MG63 (cell line): ENCODE data around the gene MAPK11. TPM values are rescaled to one million over a fixed set of nuclear protein-coding genes. Genes with fewer than 3 reads are reported as not detected.

Experiments
- DNase-seq: peaks from one replicate; pipeline ENCODE4 v3.0.0-alpha.2; 2020
- H3K27me3 ChIP-seq: fragments of 250-450 bp; sonication (Bioruptor Pico); 2 replicates; pipeline ENCODE4 v1.5.1; 2020; ENCODE audit warnings: mild to moderate bottlenecking, moderate library complexity
- H3K36me3 ChIP-seq: fragments of 250-450 bp; sonication (Bioruptor Pico); 2 replicates; pipeline ENCODE4 v1.5.1; 2020; ENCODE audit warnings: mild to moderate bottlenecking, moderate library complexity
- H3K4me3 ChIP-seq: fragments of 250-450 bp; sonication (Bioruptor Pico); 2 replicates; pipeline ENCODE4 v1.5.1; 2020; ENCODE audit warnings: mild to moderate bottlenecking, moderate library complexity
- H3K9me3 ChIP-seq: fragments of 250-450 bp; sonication (Bioruptor Pico); 2 replicates; pipeline ENCODE4 v1.5.1; 2020; ENCODE audit warnings: mild to moderate bottlenecking, moderate library complexity
- total RNA-seq: library from RNA; depleted of rRNA; stranded (reverse); fragments of >200 nt; shearing (Covaris generic); gene quantifications from 2 replicates; pipeline ENCODE4 v1.2.3, GENCODE V29; 2014; ENCODE audit warnings: low replicate concordance

MAPK11 gene
- total RNA-seq, 1 experiment from 2014 or later: 27.8 TPM

GRCh38 chr22:50233223-50233622, 37.0 kb downstream of the MAPK11 start:
- H3K4me3 ChIP-seq: no peak overlapping the region
- no peaks in the 10 kb centered on the region for H3K27me3 ChIP-seq
- peaks cover 10% of the 10 kb centered on the region for H3K36me3 ChIP-seq
- no peaks in the 10 kb centered on the region for H3K9me3 ChIP-seq
- no peak for DNase-seq

GRCh38 chr22:50232481-50233151, 37.6 kb downstream of the MAPK11 start:
- H3K9me3 ChIP-seq: no peaks in the 10 kb centered on the region
- DNase-seq: no peak
- no peak overlapping the region for H3K4me3 ChIP-seq
- H3K36me3 ChIP-seq: peaks cover 10% of the 10 kb centered on the region
- no peaks in the 10 kb centered on the region for H3K27me3 ChIP-seq

- H3K27me3 ChIP-seq: no peaks in the 10 kb centered on the region
- DNase-seq: no peak
- no peaks in the 10 kb centered on the region for H3K9me3 ChIP-seq
- H3K36me3 ChIP-seq: no peaks in the 10 kb centered on the region; the same call in 1 of the 2 replicates
- H3K4me3 ChIP-seq: no peak overlapping the region
Measured at GRCh38 chr22:50229370-50229769, 40.8 kb downstream of the MAPK11 start.

GRCh38 chr22:50228366-50228765, 41.8 kb downstream of the MAPK11 start:
- H3K4me3 ChIP-seq: no peak overlapping the region
- H3K36me3 ChIP-seq: peaks cover 4% of the 10 kb centered on the region; the same call in 1 of the 2 replicates
- no peaks in the 10 kb centered on the region for H3K27me3 ChIP-seq
- H3K9me3 ChIP-seq: no peaks in the 10 kb centered on the region
- DNase-seq: no peak

- Histone ChIP-seq H3K27me3 (no peaks in the 10 kb centered on the region), H3K4me3 (no peak overlapping the region), H3K9me3 (no peaks in the 10 kb centered on the region), H3K36me3 (peaks cover 4% of the 10 kb centered on the region; the same call in 1 of the 2 replicates)
- no peak for DNase-seq
Measured at GRCh38 chr22:50227579-50228215, 42.5 kb downstream of the MAPK11 start.

GRCh38 chr22:50226875-50227165, 43.4 kb downstream of the MAPK11 start:
- Histone ChIP-seq H3K36me3 (peaks cover 4% of the 10 kb centered on the region; the same call in 1 of the 2 replicates), H3K27me3 (no peaks in the 10 kb centered on the region), H3K4me3 (no peak overlapping the region), H3K9me3 (no peaks in the 10 kb centered on the region)
- no peak for DNase-seq

- no peaks in the 10 kb centered on the region for H3K9me3 ChIP-seq
- H3K27me3 ChIP-seq: no peaks in the 10 kb centered on the region
- H3K36me3 ChIP-seq: peaks cover 4% of the 10 kb centered on the region; the same call in 1 of the 2 replicates
- no peak for DNase-seq
- H3K4me3 ChIP-seq: no peak overlapping the region
Measured at GRCh38 chr22:50226063-50226874, 43.9 kb downstream of the MAPK11 start.

- Histone ChIP-seq H3K36me3 (peaks cover 4% of the 10 kb centered on the region; the same call in 1 of the 2 replicates), H3K4me3 (no peak overlapping the region), H3K9me3 (no peaks in the 10 kb centered on the region), H3K27me3 (no peaks in the 10 kb centered on the region)
- DNase-seq: no peak
Measured at GRCh38 chr22:50225200-50225969, 44.8 kb downstream of the MAPK11 start.

- H3K27me3 ChIP-seq: no peaks in the 10 kb centered on the region
- peaks cover 8% of the 10 kb centered on the region; the same call in 1 of the 2 replicates for H3K36me3 ChIP-seq
- no peak for DNase-seq
- H3K4me3 ChIP-seq: no peak overlapping the region
- no peaks in the 10 kb centered on the region for H3K9me3 ChIP-seq
Measured at GRCh38 chr22:50224071-50224470, 46.1 kb downstream of the MAPK11 start.

GRCh38 chr22:50222508-50222907, 47.7 kb downstream of the MAPK11 start:
- H3K36me3 ChIP-seq: peaks cover 22% of the 10 kb centered on the region
- no peak for DNase-seq
- no peaks in the 10 kb centered on the region for H3K9me3 ChIP-seq
- H3K27me3 ChIP-seq: no peaks in the 10 kb centered on the region
- no peak overlapping the region for H3K4me3 ChIP-seq

- Histone ChIP-seq H3K27me3 (no peaks in the 10 kb centered on the region), H3K36me3 (peaks cover 27% of the 10 kb centered on the region), H3K4me3 (no peak overlapping the region), H3K9me3 (no peaks in the 10 kb centered on the region)
- no peak for DNase-seq
Measured at GRCh38 chr22:50221410-50222300, 48.5 kb downstream of the MAPK11 start.

- Histone ChIP-seq H3K36me3 (peaks cover 33% of the 10 kb centered on the region), H3K9me3 (no peaks in the 10 kb centered on the region), H3K27me3 (no peaks in the 10 kb centered on the region), H3K4me3 (no peak overlapping the region)
- no peak for DNase-seq
Measured at GRCh38 chr22:50220603-50221409, 49.4 kb downstream of the MAPK11 start.

- DNase-seq: no peak
Measured at GRCh38 chr22:50219800-50220602, 50.2 kb downstream of the MAPK11 start.

GRCh38 chr22:50218996-50219727, 51.0 kb downstream of the MAPK11 start:
- DNase-seq: peak; percentile 58
- peaks cover 45% of the 10 kb centered on the region for H3K36me3 ChIP-seq
- H3K27me3 ChIP-seq: no peaks in the 10 kb centered on the region
- H3K4me3 ChIP-seq: no peak overlapping the region
- H3K9me3 ChIP-seq: no peaks in the 10 kb centered on the region

More at GRCh38 chr22:50219800-50220602, 50.2 kb downstream of the MAPK11 start:
- Histone ChIP-seq H3K9me3 (no peaks in the 10 kb centered on the region), H3K4me3 (no peak overlapping the region), H3K36me3 (peaks cover 38% of the 10 kb centered on the region), H3K27me3 (no peaks in the 10 kb centered on the region)
